ENCODE data around the gene GCKR.

GCKR gene

GRCh38 chr2:27496357-27497287, at the start of gene GCKR:
GCKR (plus strand) TSS chr2:27496839; CDS start chr2:27496905, 66 bp downstream.
- DNase-seq, result no peak

GRCh38 chr2:27448381-27448780, 48.3 kb upstream of the GCKR start:
- no peak for DNase-seq

- no peak for DNase-seq
Observed at GRCh38 chr2:27451095-27451494, 45.5 kb upstream of the GCKR start.

- no peak for DNase-seq
Observed at GRCh38 chr2:27453968-27454367, 42.7 kb upstream of the GCKR start.

- no peak for DNase-seq
Observed at GRCh38 chr2:27461118-27461517, 35.5 kb upstream of the GCKR start.

GRCh38 chr2:27464443-27464842, 32.2 kb upstream of the GCKR start:
- no peak for DNase-seq

- DNase-seq, result no peak
Observed at GRCh38 chr2:27471961-27472360, 24.7 kb upstream of the GCKR start.

GRCh38 chr2:27485496-27485895, 11.1 kb upstream of the GCKR start:
- DNase-seq, result no peak

- no peak for DNase-seq
Observed at GRCh38 chr2:27489118-27489497, 7.5 kb upstream of the GCKR start.

GRCh38 chr2:27489498-27490397, 6.9 kb upstream of the GCKR start, which contains the start of gene IFT172:
IFT172 (minus strand) TSS chr2:27489743; CDS start chr2:27489653, 90 bp downstream.
- peak; percentile 91 to 97 (median 96) for DNase-seq

GRCh38 chr2:27492557-27492956, 4.1 kb upstream of the GCKR start:
- DNase-seq, result no peak

- no peak for DNase-seq
Observed at GRCh38 chr2:27493948-27494283, 2.7 kb upstream of the GCKR start.

- no peak for DNase-seq
Observed at GRCh38 chr2:27494284-27494943, 2.2 kb upstream of the GCKR start.

- no peak for DNase-seq
Observed at GRCh38 chr2:27494944-27495554, 1.6 kb upstream of the GCKR start, which contains the start of gene FNDC4. FNDC4 (minus strand) TSS chr2:27495200; CDS start chr2:27494679, 521 bp downstream.

- DNase-seq, result no peak
Observed at GRCh38 chr2:27495840-27496356, 741 bp upstream of the GCKR start.

- no peak for DNase-seq
Observed at GRCh38 chr2:27497288-27497627, 619 bp downstream of the GCKR start.

GRCh38 chr2:27498975-27499374, 2.3 kb downstream of the GCKR start:
- no peak for DNase-seq

GRCh38 chr2:27501042-27501441, 4.4 kb downstream of the GCKR start:
- no peak for DNase-seq

- DNase-seq, result no peak
Observed at GRCh38 chr2:27502142-27502541, 5.5 kb downstream of the GCKR start.

- no peak for DNase-seq
Observed at GRCh38 chr2:27506587-27506986, 9.9 kb downstream of the GCKR start.

- DNase-seq, result no peak
Observed at GRCh38 chr2:27507293-27507692, 10.7 kb downstream of the GCKR start.

GRCh38 chr2:27509326-27509725, 12.7 kb downstream of the GCKR start:
- DNase-seq, result no peak
